ENCODE results near the gene DLGAP5.

DNA sequence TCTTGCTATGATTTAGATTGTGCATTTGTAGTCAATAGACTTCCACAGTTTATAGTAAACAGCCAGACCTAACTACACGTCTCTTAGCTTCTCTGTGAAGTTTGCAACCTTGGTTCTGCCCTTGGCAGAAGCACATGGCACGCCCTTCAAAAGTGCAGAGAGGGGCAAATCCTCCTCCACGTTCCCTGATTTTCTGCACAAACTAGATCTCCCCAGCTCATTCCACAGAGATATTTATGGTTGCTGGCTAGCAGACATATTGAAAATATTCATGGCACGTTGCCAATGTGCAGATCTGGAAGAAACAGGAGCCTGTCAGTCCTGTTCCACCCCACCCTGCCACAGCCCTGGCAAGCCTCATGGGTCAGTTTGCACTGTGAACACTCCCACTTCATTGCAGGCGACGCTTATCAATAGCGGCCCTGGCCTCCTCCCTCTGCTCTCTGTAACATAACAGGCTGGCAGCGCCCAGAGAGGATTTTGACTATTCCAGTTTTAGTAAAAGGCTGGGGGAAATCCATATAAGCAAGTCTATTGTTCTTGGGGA is 68.9 kb downstream of the DLGAP5 start:
- TF ChIP-seq, protein P1, sequence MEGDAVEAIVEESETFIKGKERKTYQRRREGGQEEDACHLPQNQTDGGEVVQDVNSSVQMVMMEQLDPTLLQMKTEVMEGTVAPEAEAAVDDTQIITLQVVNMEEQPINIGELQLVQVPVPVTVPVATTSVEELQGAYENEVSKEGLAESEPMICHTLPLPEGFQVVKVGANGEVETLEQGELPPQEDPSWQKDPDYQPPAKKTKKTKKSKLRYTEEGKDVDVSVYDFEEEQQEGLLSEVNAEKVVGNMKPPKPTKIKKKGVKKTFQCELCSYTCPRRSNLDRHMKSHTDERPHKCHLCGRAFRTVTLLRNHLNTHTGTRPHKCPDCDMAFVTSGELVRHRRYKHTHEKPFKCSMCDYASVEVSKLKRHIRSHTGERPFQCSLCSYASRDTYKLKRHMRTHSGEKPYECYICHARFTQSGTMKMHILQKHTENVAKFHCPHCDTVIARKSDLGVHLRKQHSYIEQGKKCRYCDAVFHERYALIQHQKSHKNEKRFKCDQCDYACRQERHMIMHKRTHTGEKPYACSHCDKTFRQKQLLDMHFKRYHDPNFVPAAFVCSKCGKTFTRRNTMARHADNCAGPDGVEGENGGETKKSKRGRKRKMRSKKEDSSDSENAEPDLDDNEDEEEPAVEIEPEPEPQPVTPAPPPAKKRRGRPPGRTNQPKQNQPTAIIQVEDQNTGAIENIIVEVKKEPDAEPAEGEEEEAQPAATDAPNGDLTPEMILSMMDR (IDR thresholded peaks at IDR 0.05): no peak
- TF ChIP-seq POLR2A (IDR thresholded peaks at IDR 0.05): no peak
- no peak for TF ChIP-seq EP300 (IDR thresholded peaks at IDR 0.05)
